ENCODE measurements around the gene USO1. TPM values are rescaled to one million over a fixed set of nuclear protein-coding genes. Genes with fewer than 3 reads are reported as not detected.
"Not testable (repeated sequence)": the region's sequence is repeated elsewhere in the genome, so short reads cannot be mapped to it uniquely, and the experiment has no call there.

Gene USO1
- 10 to 100 TPM; 43.4 to 45.9 TPM for total RNA-seq

GRCh38 chr4:75724066-75724866, at the start of gene USO1:
Gene USO1 (plus strand): TSS chr4:75724577. CDS start chr4:75724820, 243 bp downstream.
- POLR2A ChIA-PET, result interaction anchor here (0.6 to 7.8 kb wide), 32 partner anchors 9 to 215 kb away, joined by 3 to 147 read pairs (median 5); partner anchors contain the start of genes CDKL2, G3BP2, NAAA and ODAPH
- peak; percentile 100 for DNase-seq
- H3K9me3 Mint-ChIP-seq, result no peaks in the 10 kb centered on the region

GRCh38 chr4:75675004-75675531, 49.3 kb upstream of the USO1 start:
- no peaks in the 10 kb centered on the region for H3K27me3 Mint-ChIP-seq
- H3K4me1 Mint-ChIP-seq, result peaks cover 32% of the 10 kb centered on the region
- no peak overlapping the region for H3K27ac Mint-ChIP-seq
- POLR2A ChIA-PET, result interaction anchor here (0.8 to 9.3 kb wide), 5 partner anchors 9 to 51 kb away, joined by 3 to 278 read pairs (median 15); partner anchors contain the start of genes CDKL2 and USO1
- no peaks in the 10 kb centered on the region for H3K9me3 Mint-ChIP-seq
- H3K36me3 Mint-ChIP-seq (ENCODE audit: low read depth), result peaks cover 26% of the 10 kb centered on the region
- no peak overlapping the region for H3K4me3 Mint-ChIP-seq
- no peak for DNase-seq
- CTCF ChIA-PET, result interaction anchor here (3.1 kb wide), 1 partner anchor 49 kb away, joined by 11 read pairs; the partner anchor contains the start of gene USO1

More at GRCh38 chr4:75724066-75724866, at the start of gene USO1:
- Mint-ChIP-seq H3K27me3 (no peaks in the 10 kb centered on the region), H3K27ac (peak within 1 kb of the TSS; percentile 99), H3K4me3 (peak within 1 kb of the TSS; percentile 100), H3K36me3 (ENCODE audit: low read depth) (peaks cover 20% of the 10 kb centered on the region), H3K4me1 (peaks cover 56% of the 10 kb centered on the region)
- CTCF ChIA-PET, result interaction anchor here (0.6 to 4.2 kb wide), 39 partner anchors 11 to 1711 kb away, joined by 3 to 72 read pairs (median 4); partner anchors contain the start of genes CDKL2, G3BP2 and ODAPH

GRCh38 chr4:75678473-75678872, 45.9 kb upstream of the USO1 start:
- POLR2A ChIA-PET, result interaction anchor here (2.0 kb wide), 1 partner anchor 45 kb away, joined by 4 read pairs; the partner anchor contains the start of gene USO1
- H3K27ac Mint-ChIP-seq, result no peak overlapping the region
- no peaks in the 10 kb centered on the region for H3K27me3 Mint-ChIP-seq
- H3K4me3 Mint-ChIP-seq, result no peak overlapping the region
- DNase-seq, result no peak
- H3K4me1 Mint-ChIP-seq, result peaks cover 26% of the 10 kb centered on the region
- H3K36me3 Mint-ChIP-seq (ENCODE audit: low read depth), result no peaks in the 10 kb centered on the region
- H3K9me3 Mint-ChIP-seq, result no peaks in the 10 kb centered on the region
- CTCF ChIA-PET, result no interaction called here

GRCh38 chr4:75678965-75679364, 45.4 kb upstream of the USO1 start:
- Mint-ChIP-seq H3K4me1 (peaks cover 27% of the 10 kb centered on the region), H3K27ac (no peak overlapping the region), H3K4me3 (no peak overlapping the region), H3K36me3 (ENCODE audit: low read depth) (no peaks in the 10 kb centered on the region), H3K27me3 (no peaks in the 10 kb centered on the region), H3K9me3 (no peaks in the 10 kb centered on the region)
- CTCF ChIA-PET, result no interaction called here
- POLR2A ChIA-PET, result interaction anchor here (2.0 kb wide), 1 partner anchor 45 kb away, joined by 4 read pairs; the partner anchor contains the start of gene USO1
- no peak for DNase-seq

GRCh38 chr4:75679876-75680575, 44.4 kb upstream of the USO1 start:
- Mint-ChIP-seq H3K36me3 (ENCODE audit: low read depth) (no peaks in the 10 kb centered on the region), H3K4me3 (no peak overlapping the region), H3K4me1 (peaks cover 23% of the 10 kb centered on the region), H3K27me3 (no peaks in the 10 kb centered on the region), H3K9me3 (no peaks in the 10 kb centered on the region), H3K27ac (no peak overlapping the region)
- no peak for DNase-seq
- ChIA-PET POLR2A (interaction anchor here (2.0 kb wide), 1 partner anchor 43 kb away, joined by 4 read pairs; the partner anchor contains the start of gene USO1), CTCF (no interaction called here)

- peaks cover 2% of the 10 kb centered on the region for H3K9me3 Mint-ChIP-seq
- ChIA-PET POLR2A (interaction anchor here (0.6 to 3.3 kb wide), 3 partner anchors 9 to 40 kb away, joined by 3 to 31 read pairs (median 11); partner anchors contain the start of genes G3BP2 and USO1), CTCF (interaction anchor here (1.2 to 1.8 kb wide), 2 partner anchors 10 to 39 kb away, joined by 7 read pairs; partner anchors contain the start of gene G3BP2)
- peaks cover 6% of the 10 kb centered on the region for H3K36me3 Mint-ChIP-seq (ENCODE audit: low read depth)
- H3K4me3 Mint-ChIP-seq, result no peak overlapping the region
- H3K27me3 Mint-ChIP-seq, result no peaks in the 10 kb centered on the region
- H3K4me1 Mint-ChIP-seq, result peaks cover 34% of the 10 kb centered on the region
- no peak for DNase-seq
- no peak overlapping the region for H3K27ac Mint-ChIP-seq
Observed at GRCh38 chr4:75683482-75684155, 40.8 kb upstream of the USO1 start.

- Mint-ChIP-seq H3K36me3 (ENCODE audit: low read depth) (peaks cover 6% of the 10 kb centered on the region), H3K27me3 (no peaks in the 10 kb centered on the region), H3K9me3 (peaks cover 2% of the 10 kb centered on the region), H3K4me3 (no peak overlapping the region), H3K27ac (peak overlapping the region; percentile 5), H3K4me1 (peaks cover 34% of the 10 kb centered on the region)
- DNase-seq, result no peak
- ChIA-PET POLR2A (interaction anchor here (4.3 kb wide), 1 partner anchor 13 kb away, joined by 27 read pairs; the partner anchor contains the start of gene G3BP2), CTCF (interaction anchor here (0.7 kb wide), 2 partner anchors 14 to 310 kb away, joined by 3 read pairs; no protein-coding TSS in a partner anchor)
Observed at GRCh38 chr4:75685546-75686189, 38.7 kb upstream of the USO1 start.

- Mint-ChIP-seq H3K4me1 (peaks cover 34% of the 10 kb centered on the region), H3K27ac (peak overlapping the region; percentile 5), H3K36me3 (ENCODE audit: low read depth) (peaks cover 6% of the 10 kb centered on the region), H3K27me3 (no peaks in the 10 kb centered on the region), H3K9me3 (peaks cover 2% of the 10 kb centered on the region), H3K4me3 (no peak overlapping the region)
- ChIA-PET CTCF (no interaction called here), POLR2A (interaction anchor here (4.3 kb wide), 1 partner anchor 14 kb away, joined by 27 read pairs; the partner anchor contains the start of gene G3BP2)
- DNase-seq, result no peak
Observed at GRCh38 chr4:75686346-75686745, 38.0 kb upstream of the USO1 start.

- ChIA-PET CTCF (interaction anchor here (1.2 kb wide), 1 partner anchor 37 kb away, joined by 5 read pairs; the partner anchor contains the start of gene USO1), POLR2A (interaction anchor here (4.3 kb wide), 1 partner anchor 15 kb away, joined by 27 read pairs; the partner anchor contains the start of gene G3BP2)
- not testable (repeated sequence) for H3K36me3 Mint-ChIP-seq (ENCODE audit: low read depth); H3K27ac Mint-ChIP-seq; H3K9me3 Mint-ChIP-seq; H3K27me3 Mint-ChIP-seq; DNase-seq; H3K4me3 Mint-ChIP-seq
- H3K4me1 Mint-ChIP-seq, result peaks cover 32% of the 10 kb centered on the region
Observed at GRCh38 chr4:75687125-75687524, 37.3 kb upstream of the USO1 start.

- H3K36me3 Mint-ChIP-seq (ENCODE audit: low read depth), result peaks cover 12% of the 10 kb centered on the region
- H3K4me3 Mint-ChIP-seq, H3K27ac Mint-ChIP-seq, H3K4me1 Mint-ChIP-seq, DNase-seq, POLR2A ChIA-PET, H3K9me3 Mint-ChIP-seq, H3K27me3 Mint-ChIP-seq: not testable (repeated sequence)
- CTCF ChIA-PET, result interaction anchor here (0.9 to 2.1 kb wide), 2 partner anchors 9 to 32 kb away, joined by 5 to 6 read pairs; partner anchors contain the start of gene USO1
Observed at GRCh38 chr4:75692066-75692465, 32.3 kb upstream of the USO1 start.

GRCh38 chr4:75696071-75696470, 28.3 kb upstream of the USO1 start:
- no peak for DNase-seq
- Mint-ChIP-seq H3K4me3 (no peak overlapping the region), H3K36me3 (ENCODE audit: low read depth) (peaks cover 8% of the 10 kb centered on the region), H3K27ac (no peak overlapping the region), H3K9me3 (peaks cover 5% of the 10 kb centered on the region), H3K27me3 (no peaks in the 10 kb centered on the region), H3K4me1 (peaks cover 22% of the 10 kb centered on the region)
- ChIA-PET POLR2A (interaction anchor here (1.2 to 2.6 kb wide), 2 partner anchors 24 to 29 kb away, joined by 4 to 9 read pairs; partner anchors contain the start of gene USO1), CTCF (interaction anchor here (0.7 kb wide), 1 partner anchor 10 kb away, joined by 6 read pairs; no protein-coding TSS in a partner anchor)
